ENCODE data around the gene USP6.
"Not testable (repeated sequence)": the region's sequence is repeated elsewhere in the genome, so short reads cannot be mapped to it uniquely, and the experiment has no call there.

Gene USP6

GRCh38 chr17:5135726-5136579, 20.1 kb downstream of the USP6 start:
- no peak for DNase-seq (ENCODE audit: low spot score)

GRCh38 chr17:5136580-5137412, 21.0 kb downstream of the USP6 start:
- DNase-seq (ENCODE audit: low spot score): not testable (repeated sequence)

- not testable (repeated sequence) for DNase-seq (ENCODE audit: low spot score)
Observed at GRCh38 chr17:5137511-5138197, 21.8 kb downstream of the USP6 start.

- not testable (repeated sequence) for DNase-seq (ENCODE audit: low spot score)
Observed at GRCh38 chr17:5138198-5138544, 22.3 kb downstream of the USP6 start.

- DNase-seq (ENCODE audit: low spot score): no peak
Observed at GRCh38 chr17:5138616-5139457, 23.0 kb downstream of the USP6 start.

GRCh38 chr17:5139458-5139732, 23.6 kb downstream of the USP6 start:
- DNase-seq (ENCODE audit: low spot score): no peak

GRCh38 chr17:5142877-5143276, 27.0 kb downstream of the USP6 start:
- not testable (repeated sequence) for DNase-seq (ENCODE audit: low spot score)

GRCh38 chr17:5146122-5146521, 30.3 kb downstream of the USP6 start:
- DNase-seq (ENCODE audit: low spot score): not testable (repeated sequence)

GRCh38 chr17:5160702-5161101, 44.9 kb downstream of the USP6 start:
- DNase-seq (ENCODE audit: low spot score): not testable (repeated sequence)

GRCh38 chr17:5161793-5162192, 46.0 kb downstream of the USP6 start:
- DNase-seq (ENCODE audit: low spot score): not testable (repeated sequence)

- DNase-seq (ENCODE audit: low spot score): no peak
Observed at GRCh38 chr17:5164436-5164835, 48.6 kb downstream of the USP6 start.

- DNase-seq (ENCODE audit: low spot score): peak; percentile 21
Observed at GRCh38 chr17:5165791-5166564, 50.1 kb downstream of the USP6 start.

GRCh38 chr17:5175027-5175426, 59.2 kb downstream of the USP6 start:
- DNase-seq (ENCODE audit: low spot score): not testable (repeated sequence)

GRCh38 chr17:5179003-5179402, 63.2 kb downstream of the USP6 start:
- DNase-seq (ENCODE audit: low spot score): no peak

- DNase-seq (ENCODE audit: low spot score): no peak
Observed at GRCh38 chr17:5181509-5182305, 65.9 kb downstream of the USP6 start.

GRCh38 chr17:5182597-5183409, 67.0 kb downstream of the USP6 start:
- no peak for DNase-seq (ENCODE audit: low spot score)

GRCh38 chr17:5183410-5183793, 67.6 kb downstream of the USP6 start:
- no peak for DNase-seq (ENCODE audit: low spot score)

GRCh38 chr17:5184288-5184687, 68.5 kb downstream of the USP6 start:
- no peak for DNase-seq (ENCODE audit: low spot score)
